GM23248 (cell line): ENCODE measurements around the gene KRT24.

Experiments
- EZH2 ChIP-seq: fragments of 200-600 bp; sonication (generic); IDR thresholded peaks from 2 replicates; pipeline ENCODE4 v1.6.1; 2018; ENCODE audit warnings: antibody characterized with exemption, mild to moderate bottlenecking; ENCODE audit not compliant: insufficient read depth, poor library complexity, severe bottlenecking
- EZH2phosphoT487 ChIP-seq: fragments of 200-600 bp; sonication (generic); IDR thresholded peaks from 2 replicates; pipeline ENCODE4 v1.6.1; 2018; ENCODE audit warnings: antibody characterized with exemption, moderate library complexity, mild to moderate bottlenecking, low read depth; ENCODE audit not compliant: insufficient read depth

DNA sequence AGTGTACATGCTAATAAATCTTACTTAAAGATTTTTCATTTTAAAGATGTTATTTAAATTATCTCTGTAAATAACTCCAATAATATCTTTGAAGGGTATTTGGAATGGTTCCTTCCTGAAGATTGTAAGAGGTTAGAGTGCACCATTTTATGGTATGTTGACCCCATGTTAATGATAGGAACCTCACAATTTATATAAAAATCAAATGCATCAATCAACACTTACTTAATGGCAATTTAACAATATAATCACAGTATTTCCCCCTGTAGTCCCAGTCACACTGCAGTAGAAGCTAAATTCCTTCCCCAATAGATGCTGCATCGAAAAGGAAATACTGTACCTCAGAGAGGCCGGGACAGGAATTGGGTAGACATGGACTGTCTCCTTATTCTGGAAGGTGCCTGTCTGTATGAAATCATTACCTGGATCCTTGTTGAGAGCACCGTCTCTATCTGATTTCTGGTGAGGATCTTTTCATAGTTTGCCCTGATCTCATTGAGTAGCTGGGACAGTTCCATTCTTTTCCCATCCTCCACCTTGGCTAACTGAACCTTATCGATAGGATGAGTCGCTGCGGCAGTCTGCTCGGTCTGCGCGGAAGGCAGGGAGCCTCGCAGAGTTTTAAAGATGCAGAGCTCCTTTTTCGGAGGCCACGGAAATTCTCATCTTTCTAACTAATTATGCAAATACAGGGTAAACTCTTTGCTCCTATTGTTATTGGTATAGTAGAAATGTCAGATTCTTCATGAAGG is 38.8 kb downstream of the KRT24 start, which contains the start of gene KRT222:
- TF ChIP-seq EZH2, result no peak
- no peak for TF ChIP-seq EZH2phosphoT487
